Retinal pigment epithelial cell (primary cell): ENCODE measurements around the gene PLD4.

Experiments used
- DNase-seq: peaks from one replicate; pipeline ENCODE4 v3.0.0-alpha.2; 2010; ENCODE audit warnings: low read depth
- H3K4me3 ChIP-seq: 2 replicates; pipeline ENCODE4 v1.5.1; 2011; ENCODE audit warnings: mild to moderate bottlenecking, low read length, control low read depth, moderate library complexity
- CTCF ChIP-seq: conservative IDR thresholded peaks from 2 replicates; pipeline ENCODE4 v1.5.1; 2011; ENCODE audit warnings: low read depth, low read length, control low read depth, inconsistent platforms

The PLD4 gene

GRCh38 chr14:104923640-104924420 is 849 bp upstream of the PLD4 start:
- no peak for TF ChIP-seq CTCF
- no peak for DNase-seq
- no peak overlapping the region for H3K4me3 ChIP-seq

- no peak overlapping the region for H3K4me3 ChIP-seq
- TF ChIP-seq CTCF: no peak
- DNase-seq: no peak
Measured at GRCh38 chr14:104925214-104925854, 655 bp downstream of the PLD4 start.

GRCh38 chr14:104925855-104926609 is 1.4 kb downstream of the PLD4 start:
- DNase-seq: no peak
- no peak overlapping the region for H3K4me3 ChIP-seq
- no peak for TF ChIP-seq CTCF

GRCh38 chr14:104926619-104927431 is 2.1 kb downstream of the PLD4 start:
- no peak for TF ChIP-seq CTCF
- DNase-seq: no peak
- no peak overlapping the region for H3K4me3 ChIP-seq

GRCh38 chr14:104927432-104927816 is 2.7 kb downstream of the PLD4 start:
- no peak for TF ChIP-seq CTCF
- no peak overlapping the region for H3K4me3 ChIP-seq
- no peak for DNase-seq

- DNase-seq: no peak
- TF ChIP-seq CTCF: no peak
Measured at GRCh38 chr14:104927901-104928300, 3.2 kb downstream of the PLD4 start.

More at GRCh38 chr14:104927901-104928300, 3.2 kb downstream of the PLD4 start:
- no peak overlapping the region for H3K4me3 ChIP-seq
